OCI-LY3 (cell line): ENCODE data around the gene TPCN1.

Source experiments
- CTCF ChIP-seq: fragments of 200-600, 300-600 bp; sonication (generic); IDR thresholded peaks from 2 replicates; pipeline ENCODE4 v1.5.1; 2014; ENCODE audit warnings: antibody characterized with exemption, low read length, low read depth
- EZH2phosphoT487 ChIP-seq: fragments of 200-600 bp; shearing (Covaris generic); IDR thresholded peaks from 2 replicates; pipeline ENCODE4 v1.6.1; 2018; ENCODE audit warnings: antibody characterized with exemption, mixed run types, low read depth

GRCh38 chr12:113237748-113238147 is 16.5 kb downstream of the TPCN1 start:
- TF ChIP-seq CTCF = no peak
- TF ChIP-seq EZH2phosphoT487 = no peak
